GM21360 (cell line): ENCODE results near the gene CCDC88C.
"Not testable (repeated sequence)": the region's sequence is repeated elsewhere in the genome, so short reads cannot be mapped to it uniquely, and the experiment has no call there.

Source experiments
- ATAC-seq: cut with Tn5 transposase; IDR thresholded peaks from one replicate; pipeline ENCODE4 v1.9.1; 2021; ENCODE audit warnings: mild to moderate bottlenecking, moderate library complexity; ENCODE audit not compliant: unreplicated experiment

Gene CCDC88C

GRCh38 chr14:91233936-91234790 is 183.5 kb downstream of the CCDC88C start:
- ATAC-seq = no peak

GRCh38 chr14:91232603-91233002 is 185.0 kb downstream of the CCDC88C start:
- no peak for ATAC-seq

GRCh38 chr14:91232052-91232451 is 185.6 kb downstream of the CCDC88C start:
- ATAC-seq = no peak

GRCh38 chr14:91231446-91231845 is 186.2 kb downstream of the CCDC88C start:
- no peak for ATAC-seq

- ATAC-seq = no peak
Observed at GRCh38 chr14:91230397-91231035, 187.1 kb downstream of the CCDC88C start.

- ATAC-seq = peak; percentile 51
Observed at GRCh38 chr14:91229743-91230200, 187.8 kb downstream of the CCDC88C start.

GRCh38 chr14:91229005-91229382 is 188.6 kb downstream of the CCDC88C start:
- peak; percentile 1 for ATAC-seq

- peak; percentile 88 for ATAC-seq
Observed at GRCh38 chr14:91228112-91229004, 189.3 kb downstream of the CCDC88C start.

GRCh38 chr14:91227183-91227628 is 190.4 kb downstream of the CCDC88C start:
- no peak for ATAC-seq

GRCh38 chr14:91226360-91226759 is 191.3 kb downstream of the CCDC88C start:
- ATAC-seq = not testable (repeated sequence)

GRCh38 chr14:91225025-91225424 is 192.6 kb downstream of the CCDC88C start:
- ATAC-seq = no peak

- no peak for ATAC-seq
Observed at GRCh38 chr14:91223028-91223783, 194.4 kb downstream of the CCDC88C start.
